Heart left ventricle (tissue), 16 donors: ENCODE results near the gene SNAP29. TPM values are rescaled to one million over a fixed set of nuclear protein-coding genes. Genes with fewer than 3 reads are reported as not detected.
"Not testable (repeated sequence)": the region's sequence is repeated elsewhere in the genome, so short reads cannot be mapped to it uniquely, and the experiment has no call there.

Experiments used
- ATAC-seq, 4 donors: fragments of 200-7000 bp; cut with Tn5 transposase; one replicate each; pipeline ENCODE4 v1.9.1; 2020 to 2022; ENCODE audit warnings: moderate library complexity in 4 of 4, mild to moderate bottlenecking in 3 of 4, moderate number of reproducible peaks in 1 of 4
- DNase-seq, 5 donors: peaks; one replicate each; pipeline ENCODE4 v3.0.0-alpha.2; 2020
- H3K27ac ChIP-seq, 12 donors: fragments of 200-600 bp; sonication (generic) in 4 of 12; one replicate each; pipeline versions ENCODE4 v1.5.0 to v1.8.0; 2016 to 2022; ENCODE audit warnings: mild to moderate bottlenecking in 2 of 12
- H3K27me3 ChIP-seq, 9 donors: fragments of 200-600 bp; sonication (generic) in 2 of 9; one replicate each; pipeline versions ENCODE4 v1.5.1 to v1.8.0; 2016 to 2022; ENCODE audit warnings: mild to moderate bottlenecking in 3 of 9
- H3K36me3 ChIP-seq, 9 donors: fragments of 200-600 bp; sonication (generic) in 2 of 9; one replicate each; pipeline versions ENCODE4 v1.5.0 to v1.8.0; 2018 to 2022; ENCODE audit warnings: mild to moderate bottlenecking in 2 of 9
- H3K4me1 ChIP-seq, 12 donors: fragments of 200-600 bp; sonication (generic) in 4 of 12; one replicate each; pipeline versions ENCODE4 v1.5.0 to v1.8.0; 2016 to 2022; ENCODE audit warnings: mild to moderate bottlenecking in 3 of 12
- H3K4me3 ChIP-seq, 12 donors: fragments of 200-600 bp; sonication (generic) in 4 of 12; one replicate each; pipeline versions ENCODE4 v1.5.0 to v1.8.0; 2017 to 2022; ENCODE audit warnings: mild to moderate bottlenecking in 9 of 12, moderate library complexity in 4 of 12
- H3K9me3 ChIP-seq, 12 donors: fragments of 200-600 bp; sonication (generic) in 4 of 12; one replicate each; pipeline versions ENCODE4 v1.5.0 to v1.8.0; 2016 to 2022; ENCODE audit warnings: mild to moderate bottlenecking in 1 of 12
- CTCF ChIP-seq, 12 donors: fragments of 200-600 bp; sonication (generic) in 4 of 12; IDR thresholded peaks; one replicate each; pipeline versions ENCODE4 v1.5.0 to v1.8.0; 2018 to 2022; ENCODE audit warnings: antibody characterized with exemption in 12 of 12, mild to moderate bottlenecking in 5 of 12
- POLR2A ChIP-seq, 2 donors: fragments of 450-650 bp; IDR thresholded peaks; one replicate each; pipeline ENCODE4 v1.6.1; 2017; ENCODE audit warnings: antibody characterized with exemption in 2 of 2, mild to moderate bottlenecking in 2 of 2, moderate library complexity in 2 of 2
- WGBS, 4 donors: extraction: QIAGEN DNeasy Blood & Tissue Kit in 2 of 4; methylation state at CpG; one replicate each; pipeline versions ENCODE4 v1.1.5 to v1.1.7; 2013 to 2018; 5-methylcytosine and 5-hydroxymethylcytosine counted together
- intact Hi-C, 10 donors: fragments of 100-400 bp; cut with DNase I; formaldehyde crosslinking; loops; one replicate each; pipeline versions ENCODE4 v1.11.1 to v1.14.2; 2022
- polyA plus RNA-seq, 2 donors: library from polyadenylated mRNA; stranded (reverse); fragments of 200-250 nt; gene quantifications; one replicate each; pipeline ENCODE4 v1.2.3, GENCODE V29; 2013
- total RNA-seq, 9 donors: library from RNA; depleted of rRNA in 2 of 9; stranded (reverse); fragments of >200 nt in 2 of 9; fragmentation: NEBNext Ultra II Directional in 3 of 9; extraction: Animal tissue kit (Norgen Biotek cat#: 25700) in 3 of 9; gene quantifications; one replicate each; pipeline versions ENCODE4 v1.1.0 to v1.2.4, GENCODE V29; 2016 to 2023
- donor health status: ischemic (EF 13 %, LVEDD 7.1; RV severe dilation, severe dysfunction).
- donor health status: healthy with polysubstance abuse.
- donor health status: DM: no; HTN: yes; CAD: no.
- donor health status: DM: no; HTN: no; CAD: no.
- donor health status: ischemic (EF 25% LVEDD 6.9; RV normal size, moderate dysfunction).
- donor health status: ischemic (EF 25% LVEDD 5.7; RV mildly dilated, moderate dysfunction).
- donor health status: healthy.
- donor health status: DM: yes; HTN: yes; CAD: no.
- donor health status: ischemic (EF 35%, LVEDD 5.7; RV mildly dilated, moderate dysfunction).
- donor health status: nonischemic (EF 11% LVEDD 7.7; RV severe dilation, severe dysfunction).
- donor health status: DM: yes; HTN: yes; CAD: no.
- donor health status: PGD.
- donor health status: ischemic (EF 29% LVEDD 5.4; RV normal size, mild dysfunction).
- donor health status: nonischemic (EF 23%, LVEDD 6.1; RV moderate dilation, normal function).

SNAP29 gene
- total and polyA plus RNA-seq, 11 donors = 10.5 to 38.7 (median 26.1) TPM

GRCh38 chr22:20822240-20822639, 36.6 kb upstream of the SNAP29 start:
- Histone ChIP-seq H3K4me1 (no peaks in the 10 kb centered on the region), H3K36me3 (peaks cover 0 to 96% (median 77%) of the 10 kb centered on the region in 9 donors), H3K9me3 (no peaks in the 10 kb centered on the region), H3K4me3 (no peak overlapping the region), H3K27me3 (no peaks in the 10 kb centered on the region), H3K27ac (no peak overlapping the region)
- intact Hi-C loops = no loop called here
- ATAC-seq = no peak
- TF ChIP-seq CTCF (IDR thresholded peaks at IDR 0.05) = no peak
- no peak for TF ChIP-seq POLR2A (IDR thresholded peaks at IDR 0.05)
- 93 to 98% (median 95%) methylated on average over 5 of the region's 5 CpGs for WGBS, 4 donors
- no peak for DNase-seq

- DNase-seq (no peak), ATAC-seq (no peak)
- TF ChIP-seq CTCF (IDR thresholded peaks at IDR 0.05) (no peak), POLR2A (IDR thresholded peaks at IDR 0.05) (no peak)
- H3K4me3 ChIP-seq = no peak overlapping the region
- no peak overlapping the region for H3K27ac ChIP-seq
- 90 to 99% (median 96%) methylated on average over 1 of the region's 1 CpG for WGBS, 4 donors
- H3K9me3 ChIP-seq = no peaks in the 10 kb centered on the region
- H3K27me3 ChIP-seq = no peaks in the 10 kb centered on the region
- H3K4me1 ChIP-seq = no peaks in the 10 kb centered on the region
- intact Hi-C loops = no loop called here
- peaks cover 0 to 94% (median 77%) of the 10 kb centered on the region in 9 donors for H3K36me3 ChIP-seq
Observed at GRCh38 chr22:20823264-20823663, 35.5 kb upstream of the SNAP29 start.

GRCh38 chr22:20825216-20825615, 33.6 kb upstream of the SNAP29 start:
- WGBS, 4 donors = 94 to 98% (median 96%) methylated on average over 4 of the region's 4 CpGs
- H3K27ac ChIP-seq, intact Hi-C loops, H3K9me3 ChIP-seq, ATAC-seq, H3K4me1 ChIP-seq, DNase-seq, H3K27me3 ChIP-seq, H3K4me3 ChIP-seq: not testable (repeated sequence)
- H3K36me3 ChIP-seq = peaks cover 0 to 94% (median 77%) of the 10 kb centered on the region in 9 donors

GRCh38 chr22:20825624-20826023, 33.2 kb upstream of the SNAP29 start:
- 88 to 96% (median 92%) methylated on average over 6 of the region's 6 CpGs for WGBS, 4 donors
- no peaks in the 10 kb centered on the region for H3K4me1 ChIP-seq
- TF ChIP-seq CTCF (IDR thresholded peaks at IDR 0.05) (no peak), POLR2A (IDR thresholded peaks at IDR 0.05) (no peak)
- intact Hi-C loops = no loop called here
- peaks cover 0 to 94% (median 77%) of the 10 kb centered on the region in 9 donors for H3K36me3 ChIP-seq
- H3K9me3 ChIP-seq = no peaks in the 10 kb centered on the region
- ATAC-seq (no peak), DNase-seq (no peak)
- H3K27ac ChIP-seq = no peak overlapping the region
- no peak overlapping the region for H3K4me3 ChIP-seq
- H3K27me3 ChIP-seq = no peaks in the 10 kb centered on the region

- H3K36me3 ChIP-seq = peaks cover 0 to 94% (median 79%) of the 10 kb centered on the region in 9 donors
- DNase-seq, H3K9me3 ChIP-seq, H3K27ac ChIP-seq, H3K27me3 ChIP-seq, H3K4me3 ChIP-seq, H3K4me1 ChIP-seq, ATAC-seq, intact Hi-C loops: not testable (repeated sequence)
- 96 to 99% (median 97%) methylated on average over 5 of the region's 5 CpGs for WGBS, 4 donors
Observed at GRCh38 chr22:20826373-20827152, 32.2 kb upstream of the SNAP29 start.
